Loucy (cell line): ENCODE data around the gene GTPBP8.

Experiments used
- H2AFZ ChIP-seq: fragments of 200-600 bp; sonication (generic); 2 replicates; pipeline ENCODE4 v1.6.0; 2016; ENCODE audit warnings: antibody characterized with exemption, mild to moderate bottlenecking, low read length, moderate library complexity
- H3F3A ChIP-seq: fragments of 200-600 bp; 2 replicates; pipeline ENCODE4 v1.6.0; 2016; ENCODE audit warnings: antibody characterized with exemption, low read depth, mild to moderate bottlenecking
- H3K27me3 ChIP-seq: fragments of 200-600 bp; sonication (generic); 2 replicates; pipeline ENCODE4 v1.6.1; 2014; ENCODE audit warnings: low read length, mild to moderate bottlenecking; ENCODE audit not compliant: insufficient read depth, poor library complexity, severe bottlenecking
- H3K36me3 ChIP-seq: fragments of 200-600 bp; sonication (generic); 2 replicates; pipeline ENCODE4 v1.6.1; 2016; ENCODE audit warnings: low read length; ENCODE audit not compliant: insufficient read depth
- H3K4me1 ChIP-seq: fragments of 200-600 bp; sonication (generic); 2 replicates; pipeline ENCODE4 v1.5.1; 2014; ENCODE audit warnings: low read length, mild to moderate bottlenecking; ENCODE audit not compliant: insufficient read depth, poor library complexity, severe bottlenecking
- H3K4me2 ChIP-seq: fragments of 200-600 bp; sonication (generic); 2 replicates; pipeline ENCODE4 v1.6.0; 2014; ENCODE audit warnings: antibody characterized with exemption, low read length, low read depth, mild to moderate bottlenecking; ENCODE audit not compliant: poor library complexity, severe bottlenecking
- H3K4me3 ChIP-seq: fragments of 200-600 bp; sonication (generic); 2 replicates; pipeline ENCODE4 v1.5.1; 2014; ENCODE audit warnings: low read length, mild to moderate bottlenecking, mixed read lengths; ENCODE audit not compliant: poor library complexity, severe bottlenecking
- H3K79me2 ChIP-seq: fragments of 200-600 bp; sonication (generic); 2 replicates; pipeline ENCODE4 v1.6.1; 2014; ENCODE audit warnings: low read length; ENCODE audit not compliant: insufficient read depth
- H3K9ac ChIP-seq: fragments of 200-600 bp; sonication (generic); 2 replicates; pipeline ENCODE4 v1.6.0; 2014; ENCODE audit warnings: mild to moderate bottlenecking, low read depth, low read length, moderate library complexity; ENCODE audit not compliant: poor library complexity, severe bottlenecking
- H3K9me2 ChIP-seq: fragments of 200-600 bp; sonication (generic); replicated peaks from 2 replicates; pipeline ENCODE4 v1.6.1; 2016; ENCODE audit warnings: low read depth, low read length, mixed read lengths
- H3K9me3 ChIP-seq: fragments of 200-600 bp; sonication (generic); 2 replicates; pipeline ENCODE4 v1.6.1; 2014; ENCODE audit warnings: mild to moderate bottlenecking, antibody characterized with exemption, low read length, low read depth; ENCODE audit not compliant: insufficient read depth
- H4K20me1 ChIP-seq: fragments of 200-600 bp; sonication (generic); 2 replicates; pipeline ENCODE4 v1.6.0; 2014; ENCODE audit warnings: antibody characterized with exemption, low read length, mild to moderate bottlenecking; ENCODE audit not compliant: insufficient read depth, poor library complexity, severe bottlenecking
- EZH2phosphoT487 ChIP-seq: fragments of 200-600 bp; IDR thresholded peaks from 2 replicates; pipeline ENCODE4 v1.6.1; 2018; ENCODE audit warnings: antibody characterized with exemption, mild to moderate bottlenecking, moderate library complexity, borderline replicate concordance
- TF ChIP-seq, protein P1 (sequence below): fragments of 200-600 bp; sonication (generic); conservative IDR thresholded peaks from 2 replicates; pipeline ENCODE4 v1.5.1; 2014; ENCODE audit warnings: mild to moderate bottlenecking, antibody characterized with exemption, low read length

Gene GTPBP8

DNA sequence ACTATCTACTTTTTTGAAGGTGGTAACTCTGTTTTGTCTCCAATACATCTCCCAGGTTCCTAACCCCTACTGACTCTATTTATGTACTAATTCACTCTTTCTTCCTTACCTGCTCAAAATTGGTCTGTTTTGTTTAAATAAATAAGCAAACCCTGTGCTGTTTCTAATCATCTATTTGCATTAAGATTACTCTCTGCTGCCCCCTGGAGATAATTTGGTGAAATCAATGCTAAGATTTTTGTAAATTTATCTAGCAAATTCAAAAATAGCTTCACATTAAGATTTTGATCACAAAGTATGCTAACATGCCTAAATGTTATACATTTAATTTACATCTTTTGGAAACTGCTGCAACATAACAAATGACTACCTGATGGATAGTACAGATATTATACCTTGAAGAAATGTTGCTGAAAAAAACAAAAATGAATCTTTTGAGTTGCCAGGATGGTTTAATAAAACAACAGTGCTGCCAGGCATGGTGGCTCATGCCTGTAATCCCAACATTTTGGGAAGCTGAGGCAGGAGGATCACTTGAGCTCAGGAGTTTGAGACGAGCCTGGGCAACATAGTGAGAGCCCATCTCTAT lies 11.4 kb upstream of the GTPBP8 start:
- Histone ChIP-seq H2AFZ (no peak overlapping the region), H3K36me3 (no peaks in the 10 kb centered on the region), H3K4me2 (no peak overlapping the region), H4K20me1 (no peaks in the 10 kb centered on the region), H3K9ac (no peak overlapping the region), H3F3A (no peaks in the 10 kb centered on the region), H3K9me3 (no peaks in the 10 kb centered on the region), H3K4me3 (no peak overlapping the region), H3K9me2 (no peaks in the 10 kb centered on the region), H3K79me2 (no peaks in the 10 kb centered on the region), H3K4me1 (peaks cover 19% of the 10 kb centered on the region), H3K27me3 (no peaks in the 10 kb centered on the region)
- TF ChIP-seq, protein P1, sequence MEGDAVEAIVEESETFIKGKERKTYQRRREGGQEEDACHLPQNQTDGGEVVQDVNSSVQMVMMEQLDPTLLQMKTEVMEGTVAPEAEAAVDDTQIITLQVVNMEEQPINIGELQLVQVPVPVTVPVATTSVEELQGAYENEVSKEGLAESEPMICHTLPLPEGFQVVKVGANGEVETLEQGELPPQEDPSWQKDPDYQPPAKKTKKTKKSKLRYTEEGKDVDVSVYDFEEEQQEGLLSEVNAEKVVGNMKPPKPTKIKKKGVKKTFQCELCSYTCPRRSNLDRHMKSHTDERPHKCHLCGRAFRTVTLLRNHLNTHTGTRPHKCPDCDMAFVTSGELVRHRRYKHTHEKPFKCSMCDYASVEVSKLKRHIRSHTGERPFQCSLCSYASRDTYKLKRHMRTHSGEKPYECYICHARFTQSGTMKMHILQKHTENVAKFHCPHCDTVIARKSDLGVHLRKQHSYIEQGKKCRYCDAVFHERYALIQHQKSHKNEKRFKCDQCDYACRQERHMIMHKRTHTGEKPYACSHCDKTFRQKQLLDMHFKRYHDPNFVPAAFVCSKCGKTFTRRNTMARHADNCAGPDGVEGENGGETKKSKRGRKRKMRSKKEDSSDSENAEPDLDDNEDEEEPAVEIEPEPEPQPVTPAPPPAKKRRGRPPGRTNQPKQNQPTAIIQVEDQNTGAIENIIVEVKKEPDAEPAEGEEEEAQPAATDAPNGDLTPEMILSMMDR: peak; percentile 84
- no peak for TF ChIP-seq EZH2phosphoT487

DNA sequence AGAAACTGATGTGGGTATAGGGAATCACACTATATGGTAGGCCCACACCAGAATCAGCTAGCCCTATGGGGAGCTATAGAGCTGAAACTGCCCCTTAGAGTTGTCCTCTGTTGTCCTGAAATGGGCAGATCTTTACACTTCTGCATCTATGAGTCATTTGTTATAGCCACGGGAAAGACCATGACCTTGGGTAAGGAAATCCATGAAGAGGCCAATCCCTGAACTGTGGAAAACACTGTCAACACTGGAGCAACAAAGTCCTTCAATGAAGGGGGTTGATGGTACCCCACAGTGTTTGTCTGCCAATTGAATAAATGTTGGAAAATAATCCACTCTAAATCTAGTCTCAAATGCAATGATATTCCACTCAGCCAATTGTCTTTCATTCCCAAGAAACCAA lies 10.7 kb upstream of the GTPBP8 start:
- no peak overlapping the region for H3K4me2 ChIP-seq
- no peaks in the 10 kb centered on the region for H3K36me3 ChIP-seq
- TF ChIP-seq, protein P1: no peak
- TF ChIP-seq EZH2phosphoT487: no peak
- H2AFZ ChIP-seq: no peak overlapping the region
- H3K79me2 ChIP-seq: no peaks in the 10 kb centered on the region
- no peaks in the 10 kb centered on the region for H3K9me2 ChIP-seq
- no peak overlapping the region for H3K9ac ChIP-seq
- peaks cover 25% of the 10 kb centered on the region for H3K4me1 ChIP-seq
- H3K9me3 ChIP-seq: no peaks in the 10 kb centered on the region
- H4K20me1 ChIP-seq: no peaks in the 10 kb centered on the region
- H3F3A ChIP-seq: no peaks in the 10 kb centered on the region
- H3K27me3 ChIP-seq: no peaks in the 10 kb centered on the region
- H3K4me3 ChIP-seq: no peak overlapping the region

DNA sequence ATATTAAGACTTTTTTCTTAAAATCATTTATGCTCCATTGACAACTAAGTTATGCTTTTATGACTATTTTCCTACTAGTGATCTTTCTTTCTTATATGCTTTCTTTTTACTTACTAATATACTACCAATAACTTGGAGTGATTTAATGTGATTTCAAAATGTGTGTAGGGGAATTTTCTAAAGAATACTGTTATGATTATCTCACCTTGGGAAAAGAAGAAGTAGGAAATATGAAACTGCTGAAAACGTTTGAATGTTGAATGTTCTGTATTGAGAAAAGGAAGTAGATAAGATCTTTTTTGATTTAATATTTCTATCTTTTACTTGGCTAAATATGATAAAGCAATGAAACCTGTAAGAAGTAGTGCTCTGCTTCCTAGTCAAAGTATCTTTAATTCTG lies 8.1 kb upstream of the GTPBP8 start:
- no peaks in the 10 kb centered on the region for H3K79me2 ChIP-seq
- no peaks in the 10 kb centered on the region for H3K9me2 ChIP-seq
- no peak overlapping the region for H3K9ac ChIP-seq
- H3F3A ChIP-seq: no peaks in the 10 kb centered on the region
- H3K4me3 ChIP-seq: no peak overlapping the region
- no peaks in the 10 kb centered on the region for H3K27me3 ChIP-seq
- no peaks in the 10 kb centered on the region for H4K20me1 ChIP-seq
- peaks cover 11% of the 10 kb centered on the region for H3K4me1 ChIP-seq
- no peak overlapping the region for H3K4me2 ChIP-seq
- no peak overlapping the region for H2AFZ ChIP-seq
- TF ChIP-seq, protein P1: no peak
- TF ChIP-seq EZH2phosphoT487: no peak
- H3K9me3 ChIP-seq: no peaks in the 10 kb centered on the region
- no peaks in the 10 kb centered on the region for H3K36me3 ChIP-seq
